Amniotic epithelial cell (primary cell): ENCODE measurements around the gene GOLGA6C.

ENCODE experiments used
- DNase-seq: peaks from one replicate; pipeline ENCODE4 v3.0.0-alpha.2; 2010; ENCODE audit warnings: low read depth

The GOLGA6C gene

DNA sequence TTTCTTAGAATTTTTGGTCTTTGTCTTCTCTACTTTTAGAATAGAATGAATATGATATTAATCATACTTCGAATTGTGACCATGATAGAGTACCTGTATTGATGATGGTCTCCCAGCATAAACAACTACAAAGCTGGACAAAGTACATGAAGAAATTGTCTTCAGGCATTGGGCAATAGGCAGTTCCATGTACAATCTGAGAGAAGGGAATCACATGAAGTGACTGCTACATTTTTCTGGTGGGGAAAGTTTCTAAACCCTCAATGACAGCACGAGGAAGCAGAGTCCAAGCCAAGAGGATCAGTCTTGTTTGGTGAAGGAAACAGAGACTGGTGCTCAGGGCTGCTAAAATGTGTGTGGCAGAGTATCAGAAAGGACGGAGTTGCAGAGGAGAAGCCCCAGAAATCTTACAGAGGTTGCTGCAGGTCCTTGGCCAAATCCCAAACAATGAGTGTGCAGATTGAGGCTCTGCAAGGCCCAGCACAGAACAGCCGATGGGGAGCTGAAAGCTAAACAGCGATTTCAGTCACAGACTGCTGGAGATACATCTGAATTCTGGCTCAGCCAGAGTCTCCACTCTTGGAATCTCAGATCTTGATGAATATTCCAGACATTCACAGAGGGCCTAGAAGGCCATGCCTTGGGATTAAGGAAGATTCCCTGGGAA, 61.2 kb downstream of the GOLGA6C start:
- peak; percentile 28 for DNase-seq
